HG03159 (cell line): Measurements from ENCODE around the gene SRD5A3.

Experiments
- ATAC-seq: cut with Tn5 transposase; IDR thresholded peaks from one replicate; pipeline ENCODE4 v1.9.1; 2021; ENCODE audit warnings: mild to moderate bottlenecking, moderate library complexity; ENCODE audit not compliant: unreplicated experiment

SRD5A3 gene

DNA sequence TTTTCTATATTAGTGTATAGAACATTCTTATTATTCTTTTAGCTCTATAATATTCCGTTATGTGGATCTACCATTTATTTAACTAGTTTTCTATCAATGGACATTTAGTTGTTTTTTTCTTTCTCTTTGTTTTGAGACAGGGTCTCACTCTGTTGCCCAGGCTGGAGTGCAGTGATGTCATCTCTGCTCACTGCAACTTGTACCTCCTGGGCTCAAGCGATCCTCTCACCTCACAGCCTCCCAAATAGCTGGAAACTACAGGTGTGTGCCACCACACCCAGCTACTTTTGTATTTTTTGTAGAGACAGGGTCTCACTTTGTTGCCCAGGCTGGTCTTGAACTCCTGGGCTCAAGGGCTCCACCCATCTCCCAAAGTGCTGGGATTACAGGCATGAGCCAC, 60.5 kb downstream of the SRD5A3 start:
- ATAC-seq = no peak

DNA sequence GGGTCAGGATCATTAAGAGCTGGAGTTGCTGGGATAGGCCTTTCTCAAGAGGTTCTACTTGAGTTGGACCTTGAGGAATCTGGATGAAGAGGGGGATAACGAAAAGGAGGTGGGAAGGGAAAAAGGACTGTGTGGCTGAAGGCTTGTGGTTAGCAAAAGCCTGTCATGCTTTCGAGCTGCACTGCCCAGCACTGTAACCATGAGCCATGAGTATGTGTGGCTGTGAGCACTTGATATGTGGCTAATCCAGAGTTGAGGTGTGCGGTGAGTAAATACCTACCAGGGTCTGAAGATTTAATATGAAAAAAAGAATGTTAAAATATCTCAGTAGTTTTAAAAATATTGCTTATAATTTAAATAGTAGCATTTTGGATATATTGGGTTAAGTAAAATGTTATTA, 61.1 kb downstream of the SRD5A3 start:
- ATAC-seq = no peak

DNA sequence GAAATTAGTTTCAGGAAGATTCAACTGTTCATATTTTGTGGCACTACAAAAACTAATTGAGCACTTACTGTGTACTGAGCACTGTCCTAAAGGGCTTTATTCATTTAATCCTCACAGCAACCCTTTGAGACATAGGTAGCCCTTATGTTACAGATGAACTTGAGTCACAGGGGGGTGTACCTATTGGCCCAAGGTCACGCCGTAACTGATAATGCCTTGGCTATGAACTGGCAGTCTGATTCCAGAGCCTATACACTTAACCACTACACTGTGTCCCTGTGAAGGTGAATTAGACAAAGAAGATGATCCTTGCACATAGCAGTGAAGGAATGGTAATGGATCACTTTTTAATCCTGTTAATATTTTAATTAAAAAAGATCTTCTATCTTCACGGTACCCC, 61.7 kb downstream of the SRD5A3 start:
- ATAC-seq = no peak

DNA sequence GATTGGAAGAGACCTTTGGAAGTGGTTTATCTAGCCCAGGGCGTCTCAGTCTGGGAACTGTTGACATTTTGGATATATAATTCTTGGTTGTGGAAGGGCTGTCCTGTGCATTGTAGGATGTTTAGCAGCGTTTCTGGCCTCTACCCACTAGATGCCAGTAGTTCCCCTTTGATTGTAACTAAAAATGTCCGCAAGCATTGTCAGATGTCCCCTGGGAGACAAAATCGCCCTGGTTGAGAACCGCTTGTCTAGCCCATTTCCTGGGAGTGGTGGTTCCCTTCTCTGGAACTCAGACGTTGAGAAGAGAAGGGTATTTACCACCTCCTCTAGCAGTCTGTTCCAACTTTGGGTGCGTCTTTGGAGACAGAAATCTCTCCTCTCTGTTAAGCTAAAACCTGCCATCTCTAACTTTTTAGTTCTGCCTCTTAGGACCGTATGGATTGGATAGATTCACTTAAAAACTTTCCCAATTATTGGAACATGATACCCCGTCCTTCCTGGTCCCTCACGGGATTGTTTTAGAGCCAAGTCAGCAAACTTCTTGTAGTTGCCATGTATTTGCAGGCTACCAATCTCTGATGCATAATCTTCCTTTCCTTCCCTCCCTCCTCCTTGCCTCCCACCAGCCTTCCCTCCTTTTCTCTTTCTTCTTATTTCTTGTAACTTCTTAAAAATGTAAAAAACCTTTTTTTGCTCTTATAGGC, 63.6 kb downstream of the SRD5A3 start:
- ATAC-seq = no peak

DNA sequence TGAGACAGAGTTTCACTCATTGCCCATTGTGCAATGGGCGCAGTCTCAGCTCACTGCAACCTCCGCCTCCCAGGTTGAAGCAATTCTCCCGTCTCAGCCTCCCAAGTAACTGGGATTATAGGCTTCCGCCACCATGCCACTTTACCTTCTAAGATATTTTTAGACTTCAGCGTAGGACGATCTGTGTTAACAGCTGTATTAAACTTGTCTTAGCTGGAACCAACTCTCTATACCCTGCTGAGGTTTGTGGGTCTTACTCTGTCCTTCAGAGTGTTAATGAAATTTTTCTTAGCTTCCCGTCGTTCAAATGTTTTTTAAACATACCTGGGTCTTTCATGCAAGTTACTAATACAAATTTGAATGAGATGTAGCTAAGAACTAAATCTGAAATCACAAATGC, 64.4 kb downstream of the SRD5A3 start:
- ATAC-seq = no peak

DNA sequence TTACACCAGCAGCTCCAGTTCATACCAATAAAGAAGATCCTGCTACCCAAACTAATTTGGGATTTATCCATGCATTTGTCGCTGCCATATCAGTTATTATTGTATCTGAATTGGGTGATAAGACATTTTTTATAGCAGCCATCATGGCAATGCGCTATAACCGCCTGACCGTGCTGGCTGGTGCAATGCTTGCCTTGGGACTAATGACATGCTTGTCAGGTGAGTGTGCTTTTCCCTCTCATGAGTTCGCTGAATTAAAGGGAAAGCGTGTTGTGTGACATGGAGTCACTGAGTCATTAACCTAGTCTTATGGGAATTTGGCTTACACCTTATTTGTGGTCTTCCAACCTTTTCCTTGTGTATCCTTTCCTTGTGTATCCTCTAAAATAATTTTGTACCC, 65.6 kb downstream of the SRD5A3 start:
- ATAC-seq = no peak

DNA sequence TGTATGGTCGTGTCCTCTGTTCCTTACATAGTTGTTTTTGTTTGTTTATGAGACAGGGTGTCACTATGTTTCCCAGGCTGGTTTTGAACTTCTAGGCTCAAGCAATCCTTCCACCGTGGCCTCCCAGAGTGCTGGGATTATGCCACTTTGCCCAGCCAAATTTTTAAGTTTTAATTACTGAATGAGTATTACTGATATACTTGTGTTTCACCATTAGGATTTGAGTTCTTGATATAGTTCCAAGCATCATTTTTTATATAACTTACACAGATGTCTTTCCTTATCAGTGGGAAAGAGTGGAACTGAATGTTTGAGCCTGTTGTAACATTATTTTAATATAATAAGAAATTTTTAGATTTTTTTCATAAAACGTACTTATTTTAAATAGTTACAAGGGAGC, 70.1 kb downstream of the SRD5A3 start:
- ATAC-seq = no peak
